Measurements from ENCODE around the gene BTBD9. TPM values are rescaled to one million over a fixed set of nuclear protein-coding genes. Genes with fewer than 3 reads are reported as not detected.

BTBD9 gene
- total and polyA plus RNA-seq, 2 donors (not counting 3 experiments of a cell fraction or from before 2014, with no cell fraction given) = 4.9 to 15.0 TPM

DNA sequence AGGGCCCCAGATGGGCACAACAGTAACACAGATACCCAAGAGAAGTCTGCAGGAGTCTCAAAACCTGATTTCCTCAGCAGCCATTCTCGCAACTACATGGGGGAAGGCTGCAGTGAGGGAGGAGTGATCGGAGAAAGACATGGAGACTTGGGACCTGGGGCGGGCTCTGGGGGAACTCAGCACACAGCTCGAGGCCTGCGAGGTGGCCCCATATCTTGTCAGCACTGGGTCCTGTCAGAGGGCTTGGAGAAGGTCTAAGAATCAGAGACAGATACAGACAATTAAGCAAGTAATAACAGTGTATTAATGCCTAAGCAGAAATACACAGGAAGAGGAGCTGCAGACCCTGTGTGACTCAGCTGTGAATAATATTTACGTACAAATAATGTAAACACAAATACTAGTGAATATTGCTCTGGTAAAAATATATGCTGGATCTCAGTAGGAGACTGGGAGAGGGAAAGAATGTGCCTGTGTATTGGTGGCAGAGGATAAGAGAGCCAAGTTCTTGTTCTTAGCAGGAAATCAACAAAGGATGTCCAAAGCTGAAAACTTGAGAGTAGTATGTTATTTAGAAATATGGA is 484.0 kb downstream of the BTBD9 start:
- peak; percentile 78 for FAIRE-seq
- Histone ChIP-seq H3K4me3 (replicated peaks in 1 of 3; ENCODE audit: insufficient read depth in 1 of 3, low read depth in 1 of 3, low read length in 3 of 3) (no peak overlapping the region), H3K4me2 (ENCODE audit: insufficient read depth, low read length) (peak overlapping the region; percentile 49), H3K9me3 (replicated peaks; ENCODE audit: control insufficient read depth, insufficient read depth, low read length) (no peaks in the 10 kb centered on the region), H3K9me1 (replicated peaks; ENCODE audit: control insufficient read depth, extremely low read depth, insufficient read depth, low read length) (no peaks in the 10 kb centered on the region), H3K36me3 (ENCODE audit: control insufficient read depth in 2 of 2, extremely low read depth in 1 of 2, insufficient read depth in 2 of 2, low read length in 2 of 2) (peaks cover 0 to 2% of the 10 kb centered on the region in 2 experiments), H3K27ac (ENCODE audit: insufficient read depth, low read depth, low read length) (peak overlapping the region; percentile 100), H3K9ac (replicated peaks; ENCODE audit: extremely low read depth, insufficient read depth, low read length) (peak overlapping the region; percentile 82), H3K79me2 (ENCODE audit: control insufficient read depth, insufficient read depth, low read length) (no peaks in the 10 kb centered on the region), H4K20me1 (replicated peaks; ENCODE audit: control insufficient read depth, extremely low read depth, insufficient read depth, low read length) (no peaks in the 10 kb centered on the region), H2AFZ (ENCODE audit: low read depth, low read length) (no peak overlapping the region), H3K4me1 (ENCODE audit: control insufficient read depth, extremely low read depth, insufficient read depth, low read length) (peaks cover 21% of the 10 kb centered on the region), H3K27me3 (ENCODE audit: control insufficient read depth in 2 of 2, insufficient read depth in 2 of 2, low read length in 2 of 2) (no peaks in the 10 kb centered on the region)
- ChIA-PET POLR2A (no interaction called here), CTCF (interaction anchor here (2.0 to 2.2 kb wide), 2 partner anchors 123 to 338 kb away, joined by 4 to 7 read pairs; no protein-coding TSS in a partner anchor)
- TF ChIP-seq FOS (IDR thresholded peaks at IDR 0.05; ENCODE audit: borderline replicate concordance, insufficient read depth, low read length) (peak; percentile 52), POLR2A (IDR thresholded peaks at IDR 0.05; ENCODE audit: low read depth, low read length) (no peak)
- BruUV-seq (replicated peaks) = no TSS peak
- peak; percentile 69 for DNase-seq (ENCODE audit: low read depth, low spot score)
- dilution Hi-C loops (cut with MboI; ENCODE audit: extremely low pct_ligation_motif_present, low sequenced_read_pairs) (no loop called here), intact Hi-C loops (cut with micrococcal nuclease) (loop anchor here (2.0 to 10.0 kb wide), 3 partner anchors 37 to 451 kb away; no protein-coding TSS in a partner anchor)

DNA sequence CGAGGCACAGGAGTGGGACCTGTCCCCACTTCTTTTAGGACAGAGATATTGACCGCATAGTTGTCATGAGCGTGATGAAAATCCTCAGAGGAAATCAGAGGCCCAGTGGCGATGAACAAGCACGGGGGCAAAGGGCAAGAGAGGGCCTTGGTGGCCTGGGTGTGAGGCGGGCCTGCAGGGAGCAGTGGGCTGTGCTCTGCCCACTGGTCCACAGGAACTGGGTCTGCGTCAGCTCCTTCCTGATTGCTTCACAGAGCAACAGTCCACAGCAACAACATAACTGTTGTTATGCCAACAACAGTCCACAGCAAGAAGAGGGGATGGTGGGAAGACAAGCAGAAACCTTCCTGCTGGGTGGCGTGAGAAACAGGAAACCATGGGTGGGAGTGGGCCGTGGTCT is 484.6 kb downstream of the BTBD9 start:
- H3K79me2 ChIP-seq (ENCODE audit: control insufficient read depth, insufficient read depth, low read length) = no peaks in the 10 kb centered on the region
- FAIRE-seq = peak; percentile 89
- H4K20me1 ChIP-seq (replicated peaks; ENCODE audit: control insufficient read depth, extremely low read depth, insufficient read depth, low read length) = no peaks in the 10 kb centered on the region
- dilution Hi-C loops (cut with MboI; ENCODE audit: extremely low pct_ligation_motif_present, low sequenced_read_pairs) (no loop called here), intact Hi-C loops (cut with micrococcal nuclease) (loop anchor here (2.0 to 10.0 kb wide), 3 partner anchors 38 to 450 kb away; no protein-coding TSS in a partner anchor)
- H2AFZ ChIP-seq (ENCODE audit: low read depth, low read length) = no peak overlapping the region
- H3K9me1 ChIP-seq (replicated peaks; ENCODE audit: control insufficient read depth, extremely low read depth, insufficient read depth, low read length) = no peaks in the 10 kb centered on the region
- DNase-seq (ENCODE audit: low read depth, low spot score) = peak; percentile 94
- H3K4me3 ChIP-seq (replicated peaks in 1 of 3; ENCODE audit: insufficient read depth in 1 of 3, low read depth in 1 of 3, low read length in 3 of 3) = no peak overlapping the region
- POLR2A ChIA-PET = interaction anchor here (0.6 kb wide), 1 partner anchor 104 kb away, joined by 3 read pairs; no protein-coding TSS in a partner anchor
- TF ChIP-seq GATA2 (IDR thresholded peaks at IDR 0.05; ENCODE audit: insufficient read depth, insufficient read length, low read depth, low read length) (no peak), EZH2 (IDR thresholded peaks at IDR 0.05; ENCODE audit: borderline replicate concordance, low read depth, low read length, severe bottlenecking) (no peak), POLR2AphosphoS5 (IDR thresholded peaks at IDR 0.05; ENCODE audit: insufficient read depth, low read depth, low read length) (peak; percentile 33), FOS (IDR thresholded peaks at IDR 0.05; ENCODE audit: borderline replicate concordance, insufficient read depth, low read length) (peak; percentile 54), JUN (IDR thresholded peaks at IDR 0.05; ENCODE audit: borderline replicate concordance, insufficient read depth, insufficient read length, low read depth) (peak; percentile 88)
- TF ChIP-seq, protein P1, sequence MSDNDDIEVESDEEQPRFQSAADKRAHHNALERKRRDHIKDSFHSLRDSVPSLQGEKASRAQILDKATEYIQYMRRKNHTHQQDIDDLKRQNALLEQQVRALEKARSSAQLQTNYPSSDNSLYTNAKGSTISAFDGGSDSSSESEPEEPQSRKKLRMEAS (IDR thresholded peaks at IDR 0.05; ENCODE audit: insufficient read depth, insufficient read length) = peak; percentile 16
- peak overlapping the region; percentile 82 for H3K9ac ChIP-seq (replicated peaks; ENCODE audit: extremely low read depth, insufficient read depth, low read length)
- peaks cover 21% of the 10 kb centered on the region for H3K4me1 ChIP-seq (ENCODE audit: control insufficient read depth, extremely low read depth, insufficient read depth, low read length)
- H3K27me3 ChIP-seq (ENCODE audit: control insufficient read depth in 2 of 2, insufficient read depth in 2 of 2, low read length in 2 of 2) = no peaks in the 10 kb centered on the region
- BruUV-seq (replicated peaks) = no TSS peak
- CTCF ChIA-PET = interaction anchor here (2.0 kb wide), 1 partner anchor 339 kb away, joined by 4 read pairs; no protein-coding TSS in a partner anchor
- peak overlapping the region; percentile 100 for H3K27ac ChIP-seq (ENCODE audit: insufficient read depth, low read depth, low read length)
- H3K36me3 ChIP-seq (ENCODE audit: control insufficient read depth in 2 of 2, extremely low read depth in 1 of 2, insufficient read depth in 2 of 2, low read length in 2 of 2) = peaks cover 0 to 2% of the 10 kb centered on the region in 2 experiments
- no peaks in the 10 kb centered on the region for H3K9me3 ChIP-seq (replicated peaks; ENCODE audit: control insufficient read depth, insufficient read depth, low read length)
- peak overlapping the region; percentile 49 for H3K4me2 ChIP-seq (ENCODE audit: insufficient read depth, low read length)

All from endothelial cell of umbilical vein (primary cell).